Activated CD4-positive, alpha-beta T cell treated with anti-CD3 and anti-CD28 coated beads for 36 hours (primary cell): ENCODE measurements around the gene PPP1R37. TPM values are rescaled to one million over a fixed set of nuclear protein-coding genes. Genes with fewer than 3 reads are reported as not detected.

ENCODE experiments used
- ATAC-seq: fragments of 200-7000 bp; cut with Tn5 transposase; one replicate; pipeline ENCODE4 v1.10.0; 2021; ENCODE audit warnings: mild to moderate bottlenecking, moderate library complexity
- CTCF ChIA-PET: fragments of 350-600 bp; sonication (Branson Sonifier 250); formaldehyde crosslinking; loops from one replicate; lab custom pipeline; 2021; ENCODE audit warnings: antibody characterized with exemption; lab: Charles Lee
- POLR2A ChIA-PET: fragments of 350-600 bp; sonication (Branson Sonifier 250); formaldehyde crosslinking; loops from one replicate; lab custom pipeline; 2021; ENCODE audit warnings: antibody characterized with exemption, inconsistent platforms; lab: Charles Lee
- DNase-seq: peaks from one replicate; pipeline ENCODE4 v3.0.0-alpha.2; 2020
- H3K27ac Mint-ChIP-seq: one replicate; pipeline ENCODE4 v1.8.0; 2021; ENCODE audit warnings: mixed read lengths
- H3K27me3 Mint-ChIP-seq: one replicate; pipeline ENCODE4 v1.8.0; 2021; ENCODE audit warnings: mixed read lengths
- H3K36me3 Mint-ChIP-seq: one replicate; pipeline ENCODE4 v1.8.0; 2021; ENCODE audit warnings: low read depth, mixed read lengths
- H3K4me1 Mint-ChIP-seq: one replicate; pipeline ENCODE4 v1.8.0; 2021; ENCODE audit warnings: mixed read lengths
- H3K4me3 Mint-ChIP-seq: one replicate; pipeline ENCODE4 v1.8.0; 2021; ENCODE audit warnings: mild to moderate bottlenecking, moderate library complexity, mixed read lengths
- H3K9me3 Mint-ChIP-seq: one replicate; pipeline ENCODE4 v1.8.0; 2021; ENCODE audit warnings: low read depth, mixed read lengths
- intact Hi-C, 2 experiments: fragments of 100-400 bp; cut with DNase I in 1 of 2; cut with micrococcal nuclease in 1 of 2; formaldehyde crosslinking; loops; one replicate each; pipeline versions ENCODE4 v1.14.2 to v1.15.1; 2022 to 2024; cut with DNase I, micrococcal nuclease
- total RNA-seq, 2 experiments: library from RNA; stranded (reverse); gene quantifications; one replicate each; pipeline ENCODE4 v1.2.3, GENCODE V29; 2021

PPP1R37 gene
- total RNA-seq, 2 experiments from 2014 or later: 12.5 to 14.1 TPM

GRCh38 chr19:45071969-45072790 lies 20.8 kb upstream of the PPP1R37 start:
- intact Hi-C loops: no loop called here
- DNase-seq: no peak
- Mint-ChIP-seq H3K27me3 (no peaks in the 10 kb centered on the region), H3K9me3 (no peaks in the 10 kb centered on the region), H3K4me1 (peaks cover 13% of the 10 kb centered on the region), H3K4me3 (no peak overlapping the region), H3K36me3 (peaks cover 20% of the 10 kb centered on the region), H3K27ac (no peak overlapping the region)
- CTCF ChIA-PET: interaction anchor here (1.1 to 1.5 kb wide), 2 partner anchors 9 to 33 kb away, joined by 5 to 6 read pairs; partner anchors contain the start of gene CLASRP
- no peak for ATAC-seq
- POLR2A ChIA-PET: no interaction called here

- peaks cover 13% of the 10 kb centered on the region for H3K36me3 Mint-ChIP-seq
- H3K4me1 Mint-ChIP-seq: peaks cover 23% of the 10 kb centered on the region
- intact Hi-C loops: loop anchor here (5.0 kb wide), 4 partner anchors 52 to 913 kb away; partner anchors contain the start of genes BLOC1S3 (in 1 of the 2) and TRAPPC6A (in 1 of the 2)
- H3K27me3 Mint-ChIP-seq: no peaks in the 10 kb centered on the region
- ChIA-PET CTCF (interaction anchor here (0.6 to 1.1 kb wide), 3 partner anchors 15 to 567 kb away, joined by 3 read pairs; no protein-coding TSS in a partner anchor), POLR2A (interaction anchor here (0.9 kb wide), 1 partner anchor 17 kb away, joined by 4 read pairs; no protein-coding TSS in a partner anchor)
- H3K27ac Mint-ChIP-seq: peak overlapping the region; percentile 47
- H3K9me3 Mint-ChIP-seq: no peaks in the 10 kb centered on the region
- peak overlapping the region; percentile 77 for H3K4me3 Mint-ChIP-seq
- DNase-seq (no peak), ATAC-seq (no peak)
These were observed 18.2 kb upstream of the PPP1R37 start for GRCh38 chr19:45074744-45075300.

GRCh38 chr19:45075301-45076028 lies 17.5 kb upstream of the PPP1R37 start:
- Mint-ChIP-seq H3K4me1 (peaks cover 28% of the 10 kb centered on the region), H3K36me3 (peaks cover 6% of the 10 kb centered on the region), H3K4me3 (peak overlapping the region; percentile 77), H3K27me3 (no peaks in the 10 kb centered on the region), H3K27ac (peak overlapping the region; percentile 31), H3K9me3 (no peaks in the 10 kb centered on the region)
- ATAC-seq: peak; percentile 20
- POLR2A ChIA-PET: interaction anchor here (0.9 kb wide), 1 partner anchor 16 kb away, joined by 4 read pairs; no protein-coding TSS in a partner anchor
- DNase-seq: peak; percentile 61
- CTCF ChIA-PET: interaction anchor here (0.6 to 1.1 kb wide), 3 partner anchors 16 to 567 kb away, joined by 3 read pairs; no protein-coding TSS in a partner anchor
- intact Hi-C loops: loop anchor here (1.0 to 5.0 kb wide), 9 partner anchors 52 to 913 kb away; partner anchors contain the start of genes BLOC1S3 (in 1 of the 2), CLPTM1 (in 1 of the 2), MARK4 (in 1 of the 2) and TOMM40 (in 1 of the 2)

- H3K27ac Mint-ChIP-seq: peak within 1 kb of the TSS; percentile 83
- no peaks in the 10 kb centered on the region for H3K27me3 Mint-ChIP-seq
- ChIA-PET CTCF (no interaction called here), POLR2A (no interaction called here)
- DNase-seq (peak; percentile 90), ATAC-seq (peak; percentile 82)
- H3K36me3 Mint-ChIP-seq: peaks cover 9% of the 10 kb centered on the region
- H3K4me1 Mint-ChIP-seq: peaks cover 33% of the 10 kb centered on the region
- intact Hi-C loops: loop anchor here (1.0 to 5.0 kb wide), 9 partner anchors 51 to 914 kb away; partner anchors contain the start of genes BLOC1S3 (in 1 of the 2), CLPTM1 (in 1 of the 2), MARK4 (in 1 of the 2) and TOMM40 (in 1 of the 2)
- H3K4me3 Mint-ChIP-seq: peak within 1 kb of the TSS; percentile 77
- no peaks in the 10 kb centered on the region for H3K9me3 Mint-ChIP-seq
These were observed 16.7 kb upstream of the PPP1R37 start, which contains the start of gene ZNF296 for GRCh38 chr19:45076029-45076850. Gene ZNF296, minus strand, starts transcription at chr19:45076478. Its CDS starts 105 bp downstream, at chr19:45076373.

GRCh38 chr19:45076851-45077730 lies 15.9 kb upstream of the PPP1R37 start:
- Mint-ChIP-seq H3K4me3 (peak overlapping the region; percentile 77), H3K27me3 (no peaks in the 10 kb centered on the region), H3K36me3 (peaks cover 17% of the 10 kb centered on the region), H3K4me1 (peaks cover 40% of the 10 kb centered on the region), H3K27ac (peak overlapping the region; percentile 83), H3K9me3 (no peaks in the 10 kb centered on the region)
- POLR2A ChIA-PET: no interaction called here
- DNase-seq (no peak), ATAC-seq (no peak)
- intact Hi-C loops: loop anchor here (1.0 to 5.0 kb wide), 9 partner anchors 50 to 915 kb away; partner anchors contain the start of genes BLOC1S3 (in 1 of the 2), CLPTM1 (in 1 of the 2), MARK4 (in 1 of the 2) and TOMM40 (in 1 of the 2)
- CTCF ChIA-PET: no interaction called here

GRCh38 chr19:45078390-45079062 lies 14.5 kb upstream of the PPP1R37 start:
- CTCF ChIA-PET: interaction anchor here (2.7 kb wide), 1 partner anchor 14 kb away, joined by 12 read pairs; the partner anchor contains the start of gene PPP1R37
- no peaks in the 10 kb centered on the region for H3K27me3 Mint-ChIP-seq
- intact Hi-C loops: loop anchor here (1.0 to 5.0 kb wide), 10 partner anchors 13 to 916 kb away; partner anchors contain the start of genes BLOC1S3 (in 2 of the 2), TRAPPC6A (in 2 of the 2), CLASRP (in 1 of the 2) and RELB (in 1 of the 2)
- peak overlapping the region; percentile 99 for H3K4me3 Mint-ChIP-seq
- H3K36me3 Mint-ChIP-seq: peaks cover 22% of the 10 kb centered on the region
- no peak for DNase-seq
- H3K27ac Mint-ChIP-seq: peak overlapping the region; percentile 60
- peak; percentile 5 for ATAC-seq
- H3K9me3 Mint-ChIP-seq: no peaks in the 10 kb centered on the region
- peaks cover 43% of the 10 kb centered on the region for H3K4me1 Mint-ChIP-seq
- POLR2A ChIA-PET: interaction anchor here (0.5 to 0.6 kb wide), 2 partner anchors 17 to 100 kb away, joined by 3 read pairs; partner anchors contain the start of genes BLOC1S3 and TRAPPC6A

GRCh38 chr19:45079063-45079910 lies 13.7 kb upstream of the PPP1R37 start, which contains the start of gene GEMIN7:
Gene GEMIN7, plus strand, starts transcription at chr19:45079260. Its CDS starts 10,855 bp downstream, at chr19:45090115.
- Mint-ChIP-seq H3K36me3 (peaks cover 22% of the 10 kb centered on the region), H3K4me1 (peaks cover 43% of the 10 kb centered on the region), H3K27me3 (no peaks in the 10 kb centered on the region), H3K27ac (peak within 1 kb of the TSS; percentile 88), H3K4me3 (peak within 1 kb of the TSS; percentile 99), H3K9me3 (no peaks in the 10 kb centered on the region)
- ATAC-seq (peak; percentile 65), DNase-seq (peak; percentile 90)
- CTCF ChIA-PET: interaction anchor here (0.5 to 2.7 kb wide), 5 partner anchors 10 to 109 kb away, joined by 3 to 12 read pairs (median 3); partner anchors contain the start of gene PPP1R37
- POLR2A ChIA-PET: interaction anchor here (0.5 to 1.2 kb wide), 4 partner anchors 13 to 99 kb away, joined by 3 to 5 read pairs (median 3); partner anchors contain the start of genes BLOC1S3, PPP1R37 and TRAPPC6A
- intact Hi-C loops: loop anchor here (1.0 to 5.0 kb wide), 10 partner anchors 12 to 917 kb away; partner anchors contain the start of genes BLOC1S3 (in 2 of the 2), TRAPPC6A (in 2 of the 2), CLASRP (in 1 of the 2) and RELB (in 1 of the 2)
